ENCODE measurements around the gene DLGAP1. TPM values are rescaled to one million over a fixed set of nuclear protein-coding genes. Genes with fewer than 3 reads are reported as not detected.

The DLGAP1 gene
- polyA plus RNA-seq, 1 donor from 2014 or later = 4.5 TPM

GRCh38 chr18:3824101-3824500, 631.0 kb downstream of the DLGAP1 start:
- no peak overlapping the region for H3K4me2 ChIP-seq (ENCODE audit: low read length)
- H4K20me1 ChIP-seq (ENCODE audit: insufficient read depth) = no peaks in the 10 kb centered on the region
- no peaks in the 10 kb centered on the region for H3F3A ChIP-seq (ENCODE audit: insufficient read depth, low read length, poor library complexity, severe bottlenecking)
- no peaks in the 10 kb centered on the region for H3K9me3 ChIP-seq (ENCODE audit: low read length)
- no peaks in the 10 kb centered on the region for H3K27me3 ChIP-seq (ENCODE audit: insufficient read depth, low read depth, low read length)
- H3K79me2 ChIP-seq (replicated peaks; ENCODE audit: insufficient read depth, low read length) = no peaks in the 10 kb centered on the region
- no peak overlapping the region for H2AFZ ChIP-seq (ENCODE audit: low read depth, low read length)
- no peak for TF ChIP-seq CTCF (IDR thresholded peaks at IDR 0.05; ENCODE audit: poor library complexity, severe bottlenecking)
- no peak for TF ChIP-seq SMC3 (conservative IDR thresholded peaks at IDR 0.05; ENCODE audit: poor library complexity)
- TF ChIP-seq TAF1 (IDR thresholded peaks at IDR 0.05; ENCODE audit: low read depth) = no peak
- TF ChIP-seq REST (IDR thresholded peaks at IDR 0.05; ENCODE audit: borderline replicate concordance) = no peak
- TF ChIP-seq EP300 (conservative IDR thresholded peaks at IDR 0.05; ENCODE audit: poor library complexity, severe bottlenecking) = no peak
- TF ChIP-seq EZH2 (IDR thresholded peaks at IDR 0.05; ENCODE audit: borderline replicate concordance, insufficient read depth, low read length, poor library complexity, severe bottlenecking) = no peak
- no peak for TF ChIP-seq RAD21 (conservative IDR thresholded peaks at IDR 0.05)
- TF ChIP-seq MXI1 (conservative IDR thresholded peaks at IDR 0.05; ENCODE audit: poor library complexity, severe bottlenecking) = no peak
- no peak for TF ChIP-seq POLR2AphosphoS5 (IDR thresholded peaks at IDR 0.05)
- H3K9ac ChIP-seq (ENCODE audit: low read length) = no peak overlapping the region
- no peaks in the 10 kb centered on the region for H3K9me2 ChIP-seq (ENCODE audit: insufficient read depth, low read length)
- no peak overlapping the region for H3K4me3 ChIP-seq (ENCODE audit: low read length)
- no peak overlapping the region for H3K27ac ChIP-seq (ENCODE audit: low read length)
- no peaks in the 10 kb centered on the region for H3K36me3 ChIP-seq (ENCODE audit: insufficient read depth, low read length)

GRCh38 chr18:3823073-3823472, 632.0 kb downstream of the DLGAP1 start:
- Histone ChIP-seq H3K9ac (ENCODE audit: low read length) (no peak overlapping the region), H4K20me1 (ENCODE audit: insufficient read depth) (no peaks in the 10 kb centered on the region), H3F3A (ENCODE audit: insufficient read depth, low read length, poor library complexity, severe bottlenecking) (no peaks in the 10 kb centered on the region), H2AFZ (ENCODE audit: low read depth, low read length) (no peak overlapping the region), H3K27me3 (ENCODE audit: insufficient read depth, low read depth, low read length) (no peaks in the 10 kb centered on the region), H3K79me2 (replicated peaks; ENCODE audit: insufficient read depth, low read length) (no peaks in the 10 kb centered on the region), H3K4me3 (ENCODE audit: low read length) (no peak overlapping the region), H3K9me2 (ENCODE audit: insufficient read depth, low read length) (no peaks in the 10 kb centered on the region), H3K9me3 (ENCODE audit: low read length) (no peaks in the 10 kb centered on the region), H3K4me2 (ENCODE audit: low read length) (no peak overlapping the region), H3K36me3 (ENCODE audit: insufficient read depth, low read length) (no peaks in the 10 kb centered on the region), H3K27ac (ENCODE audit: low read length) (no peak overlapping the region)
- TF ChIP-seq RAD21 (conservative IDR thresholded peaks at IDR 0.05) (no peak), POLR2AphosphoS5 (IDR thresholded peaks at IDR 0.05) (no peak), CTCF (IDR thresholded peaks at IDR 0.05; ENCODE audit: poor library complexity, severe bottlenecking) (no peak), SMC3 (conservative IDR thresholded peaks at IDR 0.05; ENCODE audit: poor library complexity) (no peak), EZH2 (IDR thresholded peaks at IDR 0.05; ENCODE audit: borderline replicate concordance, insufficient read depth, low read length, poor library complexity, severe bottlenecking) (no peak), TAF1 (IDR thresholded peaks at IDR 0.05; ENCODE audit: low read depth) (no peak), MXI1 (conservative IDR thresholded peaks at IDR 0.05; ENCODE audit: poor library complexity, severe bottlenecking) (no peak), REST (IDR thresholded peaks at IDR 0.05; ENCODE audit: borderline replicate concordance) (no peak), EP300 (conservative IDR thresholded peaks at IDR 0.05; ENCODE audit: poor library complexity, severe bottlenecking) (no peak)

Data from neural cell (in vitro differentiated cells).